ENCODE data around the gene EXO1.
"Not testable (repeated sequence)": the region's sequence is repeated elsewhere in the genome, so short reads cannot be mapped to it uniquely, and the experiment has no call there.

Gene EXO1

GRCh38 chr1:241836941-241837340 is 11.1 kb upstream of the EXO1 start:
- DNase-seq, result no peak

GRCh38 chr1:241837416-241837815 is 10.6 kb upstream of the EXO1 start:
- DNase-seq, result no peak

- DNase-seq, result no peak
These were observed 10.1 kb upstream of the EXO1 start for GRCh38 chr1:241837901-241838300.

- DNase-seq, result no peak
These were observed 9.1 kb upstream of the EXO1 start for GRCh38 chr1:241838897-241839296.

GRCh38 chr1:241839369-241839979 is 8.5 kb upstream of the EXO1 start:
- no peak for DNase-seq

- no peak for DNase-seq
These were observed 7.8 kb upstream of the EXO1 start for GRCh38 chr1:241840164-241840563.

- no peak for DNase-seq
These were observed 6.3 kb upstream of the EXO1 start for GRCh38 chr1:241841691-241842090.

GRCh38 chr1:241842565-241842964 is 5.4 kb upstream of the EXO1 start:
- no peak for DNase-seq

GRCh38 chr1:241844593-241844992 is 3.4 kb upstream of the EXO1 start:
- no peak for DNase-seq

- no peak for DNase-seq
These were observed 1.6 kb upstream of the EXO1 start for GRCh38 chr1:241846375-241846774.

- DNase-seq, result no peak
These were observed 1.0 kb upstream of the EXO1 start for GRCh38 chr1:241846862-241847539.

- DNase-seq, result no peak
These were observed 536 bp upstream of the EXO1 start for GRCh38 chr1:241847540-241847795.

- no peak for DNase-seq
These were observed 811 bp downstream of the EXO1 start for GRCh38 chr1:241848686-241849344.

- DNase-seq, result no peak
These were observed 1.3 kb downstream of the EXO1 start for GRCh38 chr1:241849345-241849695.

GRCh38 chr1:241855545-241856140 is 7.6 kb downstream of the EXO1 start:
- DNase-seq, result not testable (repeated sequence)

GRCh38 chr1:241857131-241857530 is 9.1 kb downstream of the EXO1 start:
- DNase-seq, result no peak

GRCh38 chr1:241860922-241861321 is 12.9 kb downstream of the EXO1 start:
- no peak for DNase-seq

- DNase-seq, result no peak
These were observed 21.0 kb downstream of the EXO1 start for GRCh38 chr1:241869022-241869421.

- DNase-seq, result no peak
These were observed 22.3 kb downstream of the EXO1 start for GRCh38 chr1:241870336-241870735.

GRCh38 chr1:241870746-241871430 is 22.9 kb downstream of the EXO1 start:
- DNase-seq, result no peak

- no peak for DNase-seq
These were observed 33.4 kb downstream of the EXO1 start for GRCh38 chr1:241881440-241881839.

GRCh38 chr1:241883159-241883558 is 35.2 kb downstream of the EXO1 start:
- DNase-seq, result no peak

GRCh38 chr1:241888232-241888631 is 40.2 kb downstream of the EXO1 start:
- DNase-seq, result no peak

Measured in right kidney (tissue), 1 donor.